HG02973 (cell line): ENCODE measurements around the gene CPE.
"Not testable (repeated sequence)": the region's sequence is repeated elsewhere in the genome, so short reads cannot be mapped to it uniquely, and the experiment has no call there.

Experiments used
- ATAC-seq: cut with Tn5 transposase; IDR thresholded peaks from one replicate; pipeline ENCODE4 v1.9.1; 2021; ENCODE audit warnings: moderate library complexity; ENCODE audit not compliant: unreplicated experiment

CPE gene

DNA sequence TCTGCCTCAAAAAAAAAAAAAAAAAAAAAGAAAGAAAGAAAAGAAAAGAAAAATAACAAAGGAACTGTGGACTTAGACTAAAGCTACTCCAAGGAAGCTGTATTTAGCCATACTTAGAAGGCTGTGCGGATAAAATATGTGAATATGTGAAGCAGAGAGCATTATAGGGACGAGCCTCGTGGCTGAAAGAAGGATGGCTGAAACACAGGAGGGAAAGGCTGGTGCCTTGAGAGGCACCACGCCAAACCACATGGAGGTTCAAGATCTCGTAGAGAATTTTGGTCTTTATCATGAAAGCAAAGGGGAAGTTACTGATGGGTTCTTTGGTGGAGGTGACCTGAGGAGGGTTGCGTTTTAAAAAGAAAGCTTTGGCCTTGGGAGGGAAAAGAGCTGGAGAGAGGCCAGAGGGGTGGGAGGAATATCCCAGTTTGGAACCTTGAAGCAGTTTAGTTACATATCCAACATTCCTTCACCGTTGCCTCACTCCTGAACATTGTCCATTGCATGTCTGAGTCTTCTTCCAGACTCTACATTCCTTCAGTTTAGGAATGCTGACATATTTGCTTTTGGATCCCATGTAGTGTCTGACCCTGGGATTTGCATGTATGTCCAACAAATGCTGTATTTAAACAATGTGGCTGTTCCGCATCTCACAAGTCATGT, 82.5 kb downstream of the CPE start:
- ATAC-seq: no peak

DNA sequence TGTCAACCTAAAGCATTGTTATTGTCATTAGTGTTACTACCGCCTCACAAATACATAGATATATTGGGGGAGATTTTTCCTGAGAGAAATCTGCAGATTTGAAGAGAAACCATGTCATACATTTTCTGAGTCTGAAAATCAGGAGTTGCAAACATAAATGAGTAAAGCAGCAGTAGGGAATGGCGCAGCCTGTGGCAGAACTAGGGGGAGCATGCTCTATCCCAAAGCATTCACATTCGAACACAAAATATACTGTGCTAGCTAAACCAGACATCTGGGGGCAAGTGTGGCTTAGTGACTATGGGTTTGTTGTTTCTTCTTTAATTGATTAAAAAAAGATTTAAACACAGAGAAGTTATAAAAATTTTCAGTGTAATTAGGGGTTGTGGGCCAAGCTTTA, 83.2 kb downstream of the CPE start:
- ATAC-seq: no peak

DNA sequence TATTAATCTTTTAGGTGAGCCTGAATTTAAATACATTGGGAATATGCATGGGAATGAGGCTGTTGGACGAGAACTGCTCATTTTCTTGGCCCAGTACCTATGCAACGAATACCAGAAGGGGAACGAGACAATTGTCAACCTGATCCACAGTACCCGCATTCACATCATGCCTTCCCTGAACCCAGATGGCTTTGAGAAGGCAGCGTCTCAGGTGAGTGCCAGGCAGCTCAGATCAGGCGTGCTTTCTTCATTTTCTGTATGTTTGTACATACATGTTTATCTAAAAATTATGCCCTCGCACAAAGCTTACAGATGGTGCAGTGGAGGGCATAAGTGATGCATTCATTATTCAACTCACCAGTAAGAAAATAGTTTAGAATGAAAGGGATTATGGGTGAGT, 85.6 kb downstream of the CPE start:
- ATAC-seq: no peak

DNA sequence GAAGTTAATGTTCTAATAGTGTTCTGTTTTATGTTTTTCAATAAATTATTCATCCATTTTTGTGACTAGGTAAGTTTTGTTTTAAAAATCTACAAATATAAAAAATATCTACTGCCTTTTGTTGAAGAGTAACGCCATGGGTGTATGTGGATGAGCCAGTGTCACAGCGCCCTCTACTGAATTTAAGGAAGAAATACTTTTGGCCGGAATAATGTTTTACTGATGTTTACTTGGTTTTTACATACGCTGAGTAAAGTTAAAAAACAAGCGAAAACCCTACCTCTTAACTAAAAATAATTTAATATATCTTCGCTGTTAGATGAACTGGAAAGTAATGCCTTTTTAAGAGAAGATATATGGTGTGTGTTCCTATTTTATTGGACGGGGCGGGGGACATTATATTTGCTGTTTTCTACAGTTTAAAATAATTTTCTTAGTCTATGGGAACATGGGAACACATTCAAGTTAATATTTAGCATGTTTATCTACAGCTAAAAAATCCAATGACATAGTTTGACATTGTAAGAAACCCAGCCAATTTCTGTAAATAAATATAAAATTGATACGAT, 86.1 kb downstream of the CPE start:
- ATAC-seq: peak; percentile 79

DNA sequence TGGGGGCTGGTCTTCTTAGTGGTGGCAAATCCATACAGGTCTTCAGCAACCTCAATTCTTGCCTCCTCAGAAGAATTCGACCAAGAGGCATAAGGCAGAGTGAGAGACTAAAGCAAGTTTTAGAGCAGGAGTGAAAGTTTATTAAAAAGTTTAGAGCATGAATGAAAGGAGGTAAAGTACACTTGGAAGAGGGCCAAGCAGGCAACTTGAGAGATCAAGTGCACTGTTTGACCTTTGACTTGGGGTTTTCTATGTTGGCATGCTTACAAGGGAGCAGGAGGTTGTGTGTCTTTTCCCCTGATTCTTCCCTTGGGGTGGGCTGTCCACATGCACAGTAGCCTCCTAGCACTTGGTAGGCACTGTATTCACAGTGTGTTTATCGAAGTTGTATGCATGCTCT, 91.2 kb downstream of the CPE start:
- no peak for ATAC-seq

DNA sequence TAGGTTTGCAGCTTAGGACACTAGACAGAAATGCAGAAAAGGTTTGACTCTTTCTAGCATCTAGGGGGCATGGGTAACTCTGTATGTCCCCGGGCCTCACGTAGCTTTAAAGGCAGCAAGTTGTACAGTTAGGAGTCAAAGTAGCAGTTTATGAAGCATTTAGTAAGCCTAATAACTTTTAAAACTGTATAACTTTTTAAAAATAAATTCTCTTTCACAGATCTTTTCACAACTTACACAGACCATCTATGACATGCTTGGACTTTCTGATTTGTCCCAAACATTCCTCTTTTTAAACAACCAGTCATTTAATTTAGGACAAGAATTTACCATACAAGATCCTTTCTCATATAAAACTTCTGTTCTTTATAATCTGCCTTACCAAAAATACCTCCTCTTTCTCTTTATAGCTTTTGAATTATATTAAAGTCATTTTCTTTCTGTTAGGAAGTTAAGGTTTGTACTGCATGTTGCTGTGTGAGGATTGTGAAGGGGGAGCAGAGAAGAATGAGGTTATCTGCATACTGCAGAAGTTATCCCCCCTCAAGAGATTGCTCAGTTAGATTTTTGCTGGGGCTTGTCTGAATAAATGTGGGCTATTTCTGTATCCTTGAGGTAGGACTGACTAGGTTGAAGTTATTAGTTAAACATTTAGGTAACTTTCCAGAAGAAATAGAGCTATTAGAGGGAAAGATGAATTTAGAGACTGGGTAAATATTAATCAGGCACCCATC, 94.3 kb downstream of the CPE start:
- no peak for ATAC-seq

DNA sequence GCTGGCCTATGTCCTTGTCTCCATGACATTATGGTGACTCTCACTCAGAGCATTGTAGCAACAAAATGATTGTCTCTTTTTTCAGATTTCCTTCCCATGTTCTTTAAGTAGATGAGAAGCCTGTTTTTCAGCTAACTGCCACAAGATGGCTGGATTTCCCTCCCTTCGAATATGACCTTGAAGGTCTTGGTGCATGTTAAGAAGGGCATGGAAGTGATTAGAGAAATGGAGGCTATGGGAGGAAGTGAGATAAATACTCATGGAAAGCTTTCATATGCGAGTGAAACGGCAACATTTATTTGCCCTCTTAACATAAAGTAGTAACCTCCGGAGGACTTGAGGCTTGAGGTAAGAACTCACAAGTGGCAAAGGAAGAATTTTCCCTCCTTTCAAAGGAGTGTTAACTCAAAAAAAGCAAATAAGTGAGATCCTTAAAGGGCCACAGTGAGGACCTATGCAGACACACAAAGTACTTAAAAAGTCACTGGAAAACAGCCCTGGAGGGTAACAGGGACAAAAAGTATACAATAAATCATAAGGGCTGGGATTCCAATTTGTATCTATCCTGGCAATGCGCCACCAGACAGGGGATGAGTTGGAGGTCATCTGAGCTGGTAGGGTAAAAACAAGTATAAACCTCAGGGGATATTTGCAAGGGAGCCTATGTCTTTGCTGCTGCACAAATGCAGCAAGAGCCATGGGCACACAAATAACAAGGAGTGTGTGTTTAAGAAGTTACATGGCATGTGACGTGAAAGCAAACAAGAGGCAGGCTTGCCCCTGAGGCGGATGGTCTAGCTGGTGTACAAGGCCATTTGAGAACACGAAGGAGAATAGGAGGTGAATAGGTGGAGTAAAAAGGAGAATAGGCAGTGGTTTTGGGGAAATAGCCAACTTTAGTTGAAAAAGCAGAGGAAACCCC, 96.2 kb downstream of the CPE start:
- ATAC-seq: no peak

DNA sequence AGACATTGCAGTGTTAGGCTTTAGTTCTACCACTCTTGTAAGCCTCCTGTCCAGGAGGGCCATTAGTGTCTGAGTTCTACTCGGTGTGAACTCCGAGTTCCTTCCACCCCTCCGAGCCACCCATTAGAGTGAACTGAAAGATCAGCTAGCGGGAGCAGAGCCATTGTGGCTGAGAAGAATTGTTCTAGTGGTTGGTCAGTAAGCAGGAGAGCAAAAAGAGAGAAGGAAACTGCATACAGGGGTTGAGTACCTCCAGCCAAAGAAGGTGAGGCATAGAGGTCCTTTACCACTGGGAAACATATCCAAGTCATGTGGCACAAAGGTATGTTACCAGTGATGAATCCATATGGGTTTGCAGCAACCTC, 96.9 kb downstream of the CPE start:
- no peak for ATAC-seq

DNA sequence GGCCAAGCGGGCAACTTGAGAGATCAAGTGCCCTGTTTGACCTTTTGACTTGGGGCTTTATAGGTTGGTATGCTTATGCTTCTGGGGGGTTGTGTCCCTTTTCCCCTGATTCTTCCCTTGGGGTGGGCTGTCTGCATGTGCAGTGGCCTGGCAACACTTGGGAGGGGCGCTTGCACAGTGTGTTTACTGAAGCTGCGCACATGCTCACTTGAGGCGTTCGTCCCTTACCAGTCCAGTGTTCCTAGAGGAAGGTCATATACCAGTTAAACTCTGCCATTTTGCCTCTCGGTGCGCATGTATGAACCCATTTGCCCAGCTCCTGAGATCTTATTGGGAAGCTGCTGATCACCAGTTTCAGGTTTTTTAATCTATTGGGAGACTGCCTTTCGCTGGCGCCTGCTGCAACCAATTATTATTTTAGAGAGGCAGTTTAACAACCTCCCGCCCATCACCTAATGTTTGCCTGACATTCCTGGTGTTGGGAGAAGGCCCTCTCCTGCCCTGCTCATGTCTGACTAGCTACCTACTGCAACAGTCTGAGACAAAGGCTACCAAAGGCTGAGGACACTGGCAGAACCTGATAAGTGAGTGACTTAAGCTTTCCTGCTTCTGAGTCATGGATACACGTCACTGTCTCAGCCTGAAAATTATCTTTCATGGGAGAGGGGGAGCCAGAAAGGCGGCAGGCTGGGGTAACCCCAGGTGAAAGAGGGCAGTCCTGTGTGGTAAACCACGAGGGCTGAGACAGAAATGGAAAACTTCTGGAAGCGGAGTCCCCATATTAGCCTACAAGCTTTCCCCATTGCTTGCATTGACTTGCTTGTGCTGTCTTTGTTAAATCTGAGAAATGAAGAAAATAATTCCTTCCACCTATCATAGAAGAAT, 97.6 kb downstream of the CPE start:
- no peak for ATAC-seq

DNA sequence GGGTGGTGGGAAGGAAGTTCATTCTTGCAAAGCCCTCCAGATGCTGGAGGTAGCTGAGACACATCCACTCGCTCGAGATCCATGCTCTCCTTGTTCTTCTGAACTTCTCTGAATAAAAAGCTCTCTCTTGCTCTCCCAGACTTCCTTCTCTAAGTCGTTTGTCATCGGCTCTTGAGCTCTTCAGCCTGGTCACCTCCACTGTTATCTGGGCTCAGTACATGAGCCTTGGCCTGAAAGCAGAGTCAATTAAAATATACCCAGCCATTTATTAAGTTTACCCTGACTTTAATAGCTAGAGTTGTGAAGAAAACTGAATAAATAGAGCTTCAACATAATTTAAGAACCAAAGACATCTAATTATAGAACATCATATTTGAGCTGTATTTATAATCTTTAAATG, 99.0 kb downstream of the CPE start:
- no peak for ATAC-seq

DNA sequence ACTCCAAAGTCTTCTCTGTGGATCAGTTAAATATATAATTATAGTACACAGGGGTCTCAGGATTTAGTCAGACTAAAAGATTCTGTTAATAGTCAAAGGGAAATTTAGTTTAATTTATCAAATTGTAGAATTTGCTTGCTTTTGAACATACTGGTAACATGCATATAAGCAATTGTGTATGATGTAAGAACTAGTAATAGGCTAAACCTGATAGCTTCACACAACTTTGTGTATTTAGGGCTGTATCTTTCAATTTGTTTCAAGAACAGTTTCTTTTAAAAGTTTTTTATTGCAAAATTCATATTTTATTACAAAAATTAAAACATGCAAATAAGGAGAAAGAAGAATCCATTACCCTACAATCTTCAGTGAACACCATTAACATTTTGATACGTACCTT, 99.5 kb downstream of the CPE start:
- ATAC-seq: no peak

DNA sequence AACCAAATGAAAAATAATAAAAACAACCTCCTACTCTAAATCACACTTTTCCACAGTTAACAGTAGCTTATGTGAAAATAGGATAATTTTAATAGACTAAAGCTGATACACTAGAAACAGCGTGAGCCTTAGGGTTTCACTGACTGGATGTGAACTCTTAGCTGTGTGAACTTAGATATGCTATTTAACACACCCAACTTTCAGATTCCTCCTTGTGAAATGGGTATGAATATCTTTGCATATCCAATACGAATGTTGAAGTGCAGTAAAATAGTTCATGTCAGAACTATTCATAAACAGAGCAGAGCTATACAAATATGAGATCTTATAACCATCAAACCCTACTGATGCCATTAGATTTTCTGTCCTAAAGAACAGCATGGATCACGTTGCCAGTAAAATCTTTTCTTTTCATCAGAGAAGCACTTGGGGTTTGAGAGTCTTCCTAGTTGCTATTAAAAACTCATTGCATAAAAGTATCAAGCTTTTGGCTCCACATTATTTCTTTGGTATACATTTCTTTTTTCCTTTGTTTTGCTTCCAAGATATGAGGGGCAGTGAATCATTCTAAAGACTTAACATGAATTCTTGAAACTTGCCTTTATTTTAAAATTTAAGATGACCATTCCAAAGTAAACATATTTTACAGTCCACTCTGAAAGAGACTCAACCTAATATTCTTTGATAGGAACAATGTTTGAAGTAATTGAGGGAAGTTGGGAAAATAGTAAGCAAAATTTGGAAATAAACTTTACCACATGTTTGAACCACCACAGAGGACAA, 102.4 kb downstream of the CPE start:
- no peak for ATAC-seq

DNA sequence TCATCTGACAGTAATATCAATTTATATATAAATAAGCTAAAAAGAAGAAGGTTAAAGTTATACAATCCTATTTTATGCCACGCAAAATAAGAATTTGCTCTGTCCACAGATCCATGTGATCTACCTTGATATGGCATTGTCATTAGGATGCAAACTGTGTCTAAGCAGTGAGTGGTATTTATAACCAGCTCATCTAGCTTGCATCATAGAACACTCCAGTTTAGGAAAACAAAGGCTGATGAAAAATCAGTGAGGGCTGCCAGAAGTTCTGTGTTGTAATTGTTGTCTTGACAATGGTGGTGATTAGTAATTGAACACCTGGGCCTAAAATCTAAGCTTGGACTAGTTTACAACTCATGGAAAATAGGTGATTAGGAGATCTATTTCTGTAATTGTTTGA, 111.0 kb downstream of the CPE start:
- no peak for ATAC-seq

DNA sequence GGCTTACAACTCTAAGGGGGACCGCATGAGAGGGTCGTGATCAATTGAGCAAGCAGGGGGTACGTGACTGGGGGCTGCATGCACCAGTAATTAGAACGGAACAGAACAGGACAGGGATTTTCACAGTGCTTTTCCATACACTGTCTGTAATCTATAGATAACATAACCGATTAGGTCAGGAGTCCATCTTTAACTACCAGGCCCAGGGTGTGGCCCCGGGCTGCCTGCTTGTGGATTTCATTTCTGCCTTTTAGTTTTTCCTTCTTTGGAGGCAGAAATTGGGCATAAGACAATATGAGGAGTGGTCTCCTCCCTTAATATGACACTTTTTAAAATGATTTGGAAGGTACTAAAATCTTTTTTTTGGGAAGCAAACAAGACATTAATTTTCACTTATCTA, 113.8 kb downstream of the CPE start:
- not testable (repeated sequence) for ATAC-seq

DNA sequence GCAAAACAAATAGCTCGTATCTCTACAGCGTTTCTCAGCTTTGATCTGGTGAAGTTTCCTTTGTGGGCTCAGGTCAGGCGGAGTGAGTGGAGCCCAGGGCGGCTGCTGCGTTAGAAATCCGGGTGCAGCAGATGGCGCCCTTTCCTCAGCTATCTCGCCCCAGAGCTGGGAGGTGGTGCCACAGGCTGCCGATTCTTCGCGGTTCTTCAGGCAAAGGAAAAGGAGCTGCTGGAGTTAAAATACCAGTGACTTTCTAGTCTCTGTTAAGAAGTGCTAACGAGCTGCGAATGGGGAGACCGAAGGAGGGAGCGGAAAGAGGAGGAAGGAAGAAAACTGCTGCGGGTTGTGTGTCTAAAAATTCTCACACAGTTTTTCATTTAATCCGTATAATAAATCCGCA, 114.6 kb downstream of the CPE start:
- peak; percentile 88 for ATAC-seq

DNA sequence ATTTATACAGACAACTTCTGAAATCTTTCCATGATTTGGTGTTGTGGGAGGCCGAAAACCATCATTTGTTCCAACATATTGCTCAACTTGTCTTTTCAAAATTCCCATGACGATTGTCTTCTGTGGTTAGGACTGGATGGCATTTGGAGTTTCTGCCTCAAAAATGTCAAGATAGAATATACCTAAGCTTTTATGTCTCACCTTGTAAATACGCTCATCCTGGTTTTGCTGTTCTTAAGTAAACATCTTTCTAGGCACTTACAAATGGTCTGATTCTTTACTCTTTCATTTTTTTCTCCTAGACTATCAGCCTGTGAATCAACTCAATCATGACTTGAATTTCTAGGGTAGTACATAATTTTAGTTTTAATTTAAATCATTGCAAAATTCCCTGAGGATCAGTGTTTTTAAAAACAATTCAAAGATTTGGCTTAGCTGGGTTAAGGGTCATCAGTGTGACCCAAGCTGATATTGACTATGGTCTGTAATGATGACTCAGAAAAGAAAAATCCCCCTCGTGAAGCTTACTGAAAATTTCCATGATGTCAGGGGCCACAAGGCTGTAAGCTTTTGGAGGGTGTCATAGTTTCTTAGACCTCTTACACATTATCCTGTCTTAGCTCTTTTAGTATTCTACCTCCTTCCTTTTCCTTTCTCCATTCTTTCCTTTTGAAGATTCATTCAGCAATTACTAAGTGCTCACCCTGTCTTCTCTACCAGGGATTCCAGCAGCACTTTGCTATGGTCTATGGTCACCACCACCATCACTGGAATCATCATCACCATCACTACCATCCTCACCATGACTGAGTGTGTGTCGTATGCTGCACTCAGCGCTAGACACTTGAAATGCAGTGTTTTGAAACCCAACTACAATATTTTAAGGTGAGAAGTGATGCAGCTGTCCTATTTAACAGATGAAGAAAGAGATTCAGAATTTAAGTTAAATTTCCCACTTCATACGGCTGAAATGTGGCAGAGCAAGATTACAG, 124.4 kb downstream of the CPE start:
- peak; percentile 73 for ATAC-seq

DNA sequence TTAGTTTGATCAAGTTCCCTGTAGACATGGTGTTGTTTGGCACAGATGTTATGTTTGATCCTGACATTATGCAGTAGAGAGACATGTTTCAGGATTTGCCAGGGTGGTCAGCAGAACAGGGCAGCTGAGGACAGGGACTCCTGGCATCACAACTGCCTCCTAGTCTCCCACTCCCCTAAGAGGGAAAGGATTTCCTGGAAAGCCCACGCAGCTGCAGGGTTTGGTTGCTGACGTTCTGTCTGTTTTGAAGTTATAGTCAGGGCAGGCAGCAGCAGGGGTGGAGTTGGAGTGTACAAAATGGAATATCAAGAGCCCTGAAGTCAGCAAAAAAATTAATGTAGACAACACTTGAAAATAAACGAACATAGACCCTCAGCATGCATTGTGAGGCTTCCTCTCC, 125.4 kb downstream of the CPE start:
- ATAC-seq: no peak

DNA sequence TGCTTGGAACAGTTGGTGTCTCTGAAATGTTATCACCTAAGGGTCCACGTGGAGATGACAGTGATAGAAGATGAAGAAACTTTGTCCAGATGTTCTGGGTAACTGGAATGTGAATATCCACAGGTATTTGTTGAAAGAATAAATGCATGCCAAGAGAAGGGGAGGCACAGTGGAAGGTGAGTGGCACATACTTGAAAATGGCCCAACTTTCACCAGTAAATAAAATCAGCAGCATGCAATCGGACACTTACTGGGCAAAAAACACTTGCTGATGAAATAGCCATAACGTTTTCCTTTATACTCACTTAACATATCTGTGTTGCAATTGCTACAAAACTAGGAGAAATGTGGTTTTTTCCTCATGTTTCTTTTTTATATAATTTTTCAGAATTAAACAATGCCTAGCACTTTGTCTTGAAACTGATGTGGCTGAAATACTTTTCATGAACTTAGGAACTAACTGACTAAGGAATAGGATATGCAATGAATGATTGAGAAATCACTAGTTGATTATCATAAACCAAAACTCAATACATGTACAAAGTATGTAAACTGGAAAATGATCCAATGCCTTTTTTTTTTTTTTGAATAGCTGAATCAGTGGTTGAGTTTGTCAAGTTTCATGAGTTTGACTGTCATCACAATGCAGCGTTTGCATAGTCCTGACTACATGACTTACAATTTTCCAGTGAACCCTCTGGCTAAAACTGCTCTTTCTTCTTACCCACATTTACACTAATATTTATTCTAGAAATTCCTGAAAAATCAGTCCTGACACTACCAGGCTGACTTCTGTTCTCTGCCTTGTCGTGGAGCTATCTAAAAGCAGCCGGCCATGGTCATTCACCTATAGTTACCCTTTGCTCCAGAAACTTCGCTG, 127.4 kb downstream of the CPE start:
- no peak for ATAC-seq
